HL-60/S4 treated with retinoic acid at 250 ng/mL for 4 days and 3 days (cell line): ENCODE measurements around the gene C1orf174.

Source experiments
- in situ Hi-C: fragments of 300-500 bp; cut with MboI; formaldehyde crosslinking; loops from 2 replicates; pipeline ENCODE4 v1.7.0; 2022; ENCODE audit warnings: low sequenced_read_pairs

C1orf174 gene

GRCh38 chr1:3898475-3898735 lies 1.7 kb downstream of the C1orf174 start:
- in situ Hi-C loops: no loop called here

GRCh38 chr1:3896396-3897000 lies 3.6 kb downstream of the C1orf174 start:
- in situ Hi-C loops: no loop called here

GRCh38 chr1:3895951-3896325 lies 4.1 kb downstream of the C1orf174 start:
- in situ Hi-C loops: no loop called here

GRCh38 chr1:3895279-3895950 lies 4.7 kb downstream of the C1orf174 start:
- in situ Hi-C loops: no loop called here

- in situ Hi-C loops: no loop called here
Observed at GRCh38 chr1:3894626-3895278, 5.3 kb downstream of the C1orf174 start.

- in situ Hi-C loops: no loop called here
Observed at GRCh38 chr1:3893190-3893589, 6.9 kb downstream of the C1orf174 start.

- in situ Hi-C loops: no loop called here
Observed at GRCh38 chr1:3892748-3893147, 7.3 kb downstream of the C1orf174 start.

- in situ Hi-C loops: no loop called here
Observed at GRCh38 chr1:3891329-3891865, 8.7 kb downstream of the C1orf174 start.

GRCh38 chr1:3890389-3891328 lies 9.4 kb downstream of the C1orf174 start:
- in situ Hi-C loops: no loop called here

- in situ Hi-C loops: no loop called here
Observed at GRCh38 chr1:3889936-3890335, 10.1 kb downstream of the C1orf174 start.

- in situ Hi-C loops: no loop called here
Observed at GRCh38 chr1:3888301-3888700, 11.8 kb downstream of the C1orf174 start.

- in situ Hi-C loops: no loop called here
Observed at GRCh38 chr1:3886691-3887090, 13.4 kb downstream of the C1orf174 start.

GRCh38 chr1:3886106-3886670 lies 13.9 kb downstream of the C1orf174 start:
- in situ Hi-C loops: no loop called here

- in situ Hi-C loops: no loop called here
Observed at GRCh38 chr1:3885611-3886010, 14.5 kb downstream of the C1orf174 start.

- in situ Hi-C loops: no loop called here
Observed at GRCh38 chr1:3884966-3885365, 15.1 kb downstream of the C1orf174 start.

- in situ Hi-C loops: no loop called here
Observed at GRCh38 chr1:3883194-3883925, 16.7 kb downstream of the C1orf174 start.

- in situ Hi-C loops: no loop called here
Observed at GRCh38 chr1:3881193-3881480, 18.9 kb downstream of the C1orf174 start.

GRCh38 chr1:3880429-3881192 lies 19.5 kb downstream of the C1orf174 start:
- in situ Hi-C loops: no loop called here

GRCh38 chr1:3879787-3880428 lies 20.2 kb downstream of the C1orf174 start:
- in situ Hi-C loops: no loop called here
